Neural progenitor cell (in vitro differentiated cells): ENCODE measurements around the gene CKAP4. TPM values are rescaled to one million over a fixed set of nuclear protein-coding genes. Genes with fewer than 3 reads are reported as not detected.

Experiments used
- DNase-seq: peaks from one replicate; pipeline ENCODE4 v3.0.0-alpha.2; 2016; ENCODE audit warnings: low spot score
- H2AFZ ChIP-seq: fragments of 200-600 bp; sonication (generic); replicated peaks from 2 replicates; pipeline ENCODE4 v1.6.1; 2016; ENCODE audit warnings: antibody characterized with exemption
- H3F3A ChIP-seq: fragments of 200-600 bp; sonication (generic); 2 replicates; pipeline ENCODE4 v1.6.1; 2016; ENCODE audit warnings: antibody characterized with exemption, low read depth
- H3K27ac ChIP-seq: fragments of 200-600 bp; sonication (generic); 2 replicates; pipeline ENCODE4 v1.5.1; 2016; ENCODE audit warnings: mild to moderate bottlenecking
- H3K27me3 ChIP-seq: fragments of 200-600 bp; sonication (generic); 2 replicates; pipeline ENCODE4 v1.6.1; 2016; ENCODE audit warnings: mild to moderate bottlenecking, moderate library complexity
- H3K36me3 ChIP-seq: fragments of 200-600 bp; sonication (generic); 2 replicates; pipeline ENCODE4 v1.5.1; 2016
- H3K4me1 ChIP-seq: fragments of 200-600 bp; sonication (generic); 2 replicates; pipeline ENCODE4 v1.6.1; 2016; ENCODE audit warnings: mixed run types
- H3K4me2 ChIP-seq: fragments of 200-600 bp; sonication (generic); 2 replicates; pipeline ENCODE4 v1.6.1; 2016
- H3K4me3 ChIP-seq: fragments of 200-600 bp; sonication (generic); 2 replicates; pipeline ENCODE4 v1.5.1; 2016
- H3K79me2 ChIP-seq: fragments of 200-600 bp; sonication (generic); 2 replicates; pipeline ENCODE4 v1.6.1; 2016; ENCODE audit warnings: low read depth
- H3K9ac ChIP-seq: fragments of 200-600 bp; sonication (generic); 2 replicates; pipeline ENCODE4 v1.6.1; 2016
- H3K9me3 ChIP-seq: fragments of 200-600 bp; sonication (generic); 2 replicates; pipeline ENCODE4 v1.5.1; 2016; ENCODE audit warnings: low read depth
- H4K20me1 ChIP-seq: fragments of 200-600 bp; sonication (generic); 2 replicates; pipeline ENCODE4 v1.6.1; 2016; ENCODE audit warnings: low read depth
- H3K27ac Mint-ChIP-seq: 3 replicates; pipeline ENCODE4 v1.8.0; 2021; ENCODE audit warnings: mixed read lengths
- H3K27me3 Mint-ChIP-seq: 2 replicates; pipeline ENCODE4 v1.8.0; 2022; ENCODE audit warnings: low read depth, mild to moderate bottlenecking, inconsistent platforms, moderate library complexity, mixed read lengths; ENCODE audit not compliant: insufficient read depth
- H3K36me3 Mint-ChIP-seq: 3 replicates; pipeline ENCODE4 v1.8.0; 2021; ENCODE audit warnings: mixed read lengths
- H3K4me1 Mint-ChIP-seq: 3 replicates; pipeline ENCODE4 v1.8.0; 2021; ENCODE audit warnings: mixed read lengths
- H3K4me3 Mint-ChIP-seq: 3 replicates; pipeline ENCODE4 v1.8.0; 2021; ENCODE audit warnings: mild to moderate bottlenecking, moderate library complexity, mixed read lengths
- H3K9me3 Mint-ChIP-seq: 3 replicates; pipeline ENCODE4 v1.8.0; 2020; ENCODE audit warnings: mixed read lengths
- CTCF ChIP-seq: fragments of 200-600 bp; sonication (generic); IDR thresholded peaks from 2 replicates; pipeline ENCODE4 v1.5.1; 2017; ENCODE audit warnings: antibody characterized with exemption, mild to moderate bottlenecking
- EZH2 ChIP-seq: fragments of 200-600 bp; sonication (generic); IDR thresholded peaks from 2 replicates; pipeline ENCODE4 v1.6.1; 2017; ENCODE audit warnings: antibody characterized with exemption, mild to moderate bottlenecking, moderate library complexity
- EZH2phosphoT487 ChIP-seq: fragments of 200-600 bp; sonication (generic); IDR thresholded peaks from 2 replicates; pipeline ENCODE4 v1.6.1; 2017; ENCODE audit warnings: antibody characterized with exemption
- total RNA-seq: library from RNA; depleted of rRNA; stranded (reverse); fragments of >200 nt; gene quantifications from 2 replicates; pipeline ENCODE4 v1.2.3, GENCODE V29; 2015; ENCODE audit warnings: low replicate concordance

The CKAP4 gene
- total RNA-seq, 1 donor from 2014 or later: 58.7 TPM

- H3K9me3 ChIP-seq: no peaks in the 10 kb centered on the region
- no peaks in the 10 kb centered on the region for H3F3A ChIP-seq
- no peaks in the 10 kb centered on the region for H3K4me1 ChIP-seq
- no peaks in the 10 kb centered on the region for H3K9me3 Mint-ChIP-seq
- H3K9ac ChIP-seq: no peak overlapping the region
- no peak overlapping the region for H3K27ac Mint-ChIP-seq
- no peaks in the 10 kb centered on the region for H3K27me3 ChIP-seq
- DNase-seq: no peak
- no peak overlapping the region for H3K4me3 ChIP-seq
- no peaks in the 10 kb centered on the region for H3K36me3 ChIP-seq
- H3K4me2 ChIP-seq: no peak overlapping the region
- H3K4me1 Mint-ChIP-seq: peaks cover 16% of the 10 kb centered on the region
- H3K36me3 Mint-ChIP-seq: no peaks in the 10 kb centered on the region
- H3K27ac ChIP-seq: no peak overlapping the region
- TF ChIP-seq CTCF: no peak
- TF ChIP-seq EZH2: no peak
- TF ChIP-seq EZH2phosphoT487: no peak
- H3K79me2 ChIP-seq: no peaks in the 10 kb centered on the region
- no peaks in the 10 kb centered on the region for H4K20me1 ChIP-seq
- H2AFZ ChIP-seq: no peak overlapping the region
- H3K4me3 Mint-ChIP-seq: no peak overlapping the region
- peaks cover 6% of the 10 kb centered on the region for H3K27me3 Mint-ChIP-seq
Observed at GRCh38 chr12:106197906-106198623, 49.8 kb downstream of the CKAP4 start.

- Histone ChIP-seq H3K36me3 (no peaks in the 10 kb centered on the region), H3K4me3 (no peak overlapping the region), H2AFZ (no peak overlapping the region), H3K4me1 (peaks cover 16% of the 10 kb centered on the region), H3K9me3 (no peaks in the 10 kb centered on the region), H3F3A (no peaks in the 10 kb centered on the region), H3K4me2 (no peak overlapping the region), H3K79me2 (no peaks in the 10 kb centered on the region), H3K27ac (no peak overlapping the region), H3K9ac (no peak overlapping the region), H3K27me3 (no peaks in the 10 kb centered on the region), H4K20me1 (no peaks in the 10 kb centered on the region)
- Mint-ChIP-seq H3K9me3 (no peaks in the 10 kb centered on the region), H3K36me3 (no peaks in the 10 kb centered on the region), H3K4me3 (no peak overlapping the region), H3K27ac (no peak overlapping the region), H3K4me1 (peaks cover 25% of the 10 kb centered on the region), H3K27me3 (peaks cover 6% of the 10 kb centered on the region)
- TF ChIP-seq CTCF (no peak), EZH2 (no peak), EZH2phosphoT487 (no peak)
- no peak for DNase-seq
Observed at GRCh38 chr12:106195621-106196027, 52.2 kb downstream of the CKAP4 start.

- Mint-ChIP-seq H3K36me3 (no peaks in the 10 kb centered on the region), H3K4me1 (peaks cover 32% of the 10 kb centered on the region), H3K27me3 (peaks cover 6% of the 10 kb centered on the region), H3K9me3 (no peaks in the 10 kb centered on the region), H3K27ac (no peak overlapping the region), H3K4me3 (no peak overlapping the region)
- Histone ChIP-seq H3K36me3 (no peaks in the 10 kb centered on the region), H4K20me1 (no peaks in the 10 kb centered on the region), H3K79me2 (no peaks in the 10 kb centered on the region), H3K4me1 (peaks cover 20% of the 10 kb centered on the region), H3K4me2 (no peak overlapping the region), H3F3A (peaks cover 6% of the 10 kb centered on the region), H3K9me3 (no peaks in the 10 kb centered on the region), H3K27me3 (no peaks in the 10 kb centered on the region), H3K9ac (no peak overlapping the region), H2AFZ (no peak overlapping the region), H3K27ac (no peak overlapping the region), H3K4me3 (no peak overlapping the region)
- no peak for DNase-seq
- no peak for TF ChIP-seq EZH2
- no peak for TF ChIP-seq CTCF
- no peak for TF ChIP-seq EZH2phosphoT487
Observed at GRCh38 chr12:106194351-106194750, 53.5 kb downstream of the CKAP4 start.
